IPS-11a (cell line): Measurements from ENCODE around the gene CDH18.
A peak's percentile ranks its signal among the peaks of the same experiment; 100 is the strongest.

Experiments used
- H3K4me3 ChIP-seq: one replicate; pipeline ENCODE4 v1.5.1; 2013; ENCODE audit warnings: low read depth, low read length, control low read depth

Gene CDH18, protein sequence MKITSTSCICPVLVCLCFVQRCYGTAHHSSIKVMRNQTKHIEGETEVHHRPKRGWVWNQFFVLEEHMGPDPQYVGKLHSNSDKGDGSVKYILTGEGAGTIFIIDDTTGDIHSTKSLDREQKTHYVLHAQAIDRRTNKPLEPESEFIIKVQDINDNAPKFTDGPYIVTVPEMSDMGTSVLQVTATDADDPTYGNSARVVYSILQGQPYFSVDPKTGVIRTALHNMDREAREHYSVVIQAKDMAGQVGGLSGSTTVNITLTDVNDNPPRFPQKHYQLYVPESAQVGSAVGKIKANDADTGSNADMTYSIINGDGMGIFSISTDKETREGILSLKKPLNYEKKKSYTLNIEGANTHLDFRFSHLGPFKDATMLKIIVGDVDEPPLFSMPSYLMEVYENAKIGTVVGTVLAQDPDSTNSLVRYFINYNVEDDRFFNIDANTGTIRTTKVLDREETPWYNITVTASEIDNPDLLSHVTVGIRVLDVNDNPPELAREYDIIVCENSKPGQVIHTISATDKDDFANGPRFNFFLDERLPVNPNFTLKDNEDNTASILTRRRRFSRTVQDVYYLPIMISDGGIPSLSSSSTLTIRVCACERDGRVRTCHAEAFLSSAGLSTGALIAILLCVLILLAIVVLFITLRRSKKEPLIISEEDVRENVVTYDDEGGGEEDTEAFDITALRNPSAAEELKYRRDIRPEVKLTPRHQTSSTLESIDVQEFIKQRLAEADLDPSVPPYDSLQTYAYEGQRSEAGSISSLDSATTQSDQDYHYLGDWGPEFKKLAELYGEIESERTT

DNA sequence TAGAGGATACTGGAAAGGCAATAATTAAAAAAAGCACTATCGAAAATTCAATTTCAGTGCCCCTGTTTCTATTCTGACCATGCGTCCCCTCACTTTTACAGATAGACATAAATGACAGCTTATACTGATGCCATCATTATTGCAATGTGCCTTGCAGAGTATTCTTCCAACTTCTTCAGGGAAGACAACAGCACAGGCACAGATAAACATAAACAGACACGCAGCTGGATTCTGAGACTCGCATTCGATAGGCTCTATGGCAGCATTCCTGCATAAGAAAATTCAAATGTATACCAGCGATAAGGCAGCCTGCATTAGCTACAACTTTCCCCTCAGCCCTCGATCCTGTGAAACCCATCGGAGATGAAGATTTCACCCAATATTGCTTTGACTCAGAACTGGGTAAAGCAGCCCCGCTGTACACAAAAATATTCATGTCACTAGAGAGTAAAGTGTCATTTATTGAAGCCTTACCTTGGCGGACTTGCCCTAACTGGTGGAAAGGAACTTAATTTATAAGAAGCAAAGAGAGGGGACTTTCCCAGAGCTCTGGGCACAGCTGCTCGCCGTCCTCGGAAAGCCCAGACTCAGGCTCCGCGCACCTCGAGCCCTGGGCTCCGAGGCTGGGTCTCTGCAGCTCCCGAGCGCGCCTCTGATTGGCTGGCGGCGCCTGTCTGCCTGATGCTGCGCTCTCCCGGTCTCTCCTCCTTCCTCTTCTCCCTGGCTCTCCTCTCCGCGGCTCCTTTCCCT lies at the start of gene CDH18:
Gene CDH18 (minus strand): TSS at position 589 of the 750 bp plus-strand sequence. CDS start 149,214 bp downstream, outside the sequence.
- peak within 1 kb of the TSS; percentile 24 for H3K4me3 ChIP-seq

DNA sequence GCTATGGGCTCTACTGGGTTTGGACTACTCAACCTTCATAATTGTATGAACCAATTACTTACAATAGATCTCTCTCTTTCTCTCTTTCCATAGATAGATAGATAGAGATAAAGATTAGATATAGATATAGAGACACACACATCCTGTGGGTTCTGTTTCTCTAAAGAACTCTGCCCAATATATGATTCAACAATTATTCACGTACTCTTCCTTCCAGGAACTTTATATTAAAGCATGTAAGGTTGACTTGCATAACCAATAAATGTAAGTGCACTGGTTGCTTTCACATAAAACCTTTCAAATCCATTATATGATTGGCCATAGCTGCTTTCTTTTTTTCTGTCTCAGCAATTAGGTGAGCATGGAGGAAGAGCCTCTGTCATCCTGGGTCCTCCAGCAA lies 46.7 kb upstream of the CDH18 start:
- H3K4me3 ChIP-seq: no peak overlapping the region

DNA sequence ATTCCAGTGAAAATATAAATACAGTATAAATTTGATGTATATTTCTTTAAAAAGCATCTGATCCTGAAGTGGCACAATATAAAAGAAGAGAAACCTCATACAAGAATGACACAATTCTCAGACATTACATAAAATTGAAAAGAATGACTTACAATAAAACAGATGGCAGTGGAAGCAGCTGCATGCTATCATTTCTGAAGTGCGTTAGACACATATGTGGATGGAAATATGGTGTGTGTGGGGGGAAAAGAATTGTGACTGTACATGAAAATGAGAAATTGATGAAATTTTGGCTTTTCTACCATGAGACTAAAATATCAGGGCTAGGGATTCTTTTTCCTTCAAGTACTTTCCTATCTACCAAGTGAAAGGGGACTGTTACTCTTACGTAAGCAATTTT lies 45.9 kb upstream of the CDH18 start:
- H3K4me3 ChIP-seq: no peak overlapping the region

DNA sequence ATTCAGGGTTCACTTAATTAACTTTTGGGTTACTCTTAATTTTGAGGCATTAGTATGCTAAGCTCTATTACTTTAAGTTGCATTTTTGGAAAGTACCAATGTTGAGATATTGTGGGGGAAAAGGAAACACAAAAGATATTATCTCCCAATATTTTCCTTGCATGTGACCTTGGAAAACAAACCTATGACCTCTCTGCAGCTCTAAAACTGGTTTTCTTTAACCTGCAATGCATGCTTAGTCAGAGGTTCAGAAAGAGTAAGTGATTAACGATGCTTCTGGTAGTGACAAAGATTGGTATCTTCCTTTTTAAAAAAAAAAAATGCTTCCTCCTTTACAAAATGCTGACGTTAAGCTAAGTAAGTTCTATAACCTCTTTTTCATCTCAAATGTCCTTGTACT lies 44.9 kb upstream of the CDH18 start:
- H3K4me3 ChIP-seq: no peak overlapping the region

DNA sequence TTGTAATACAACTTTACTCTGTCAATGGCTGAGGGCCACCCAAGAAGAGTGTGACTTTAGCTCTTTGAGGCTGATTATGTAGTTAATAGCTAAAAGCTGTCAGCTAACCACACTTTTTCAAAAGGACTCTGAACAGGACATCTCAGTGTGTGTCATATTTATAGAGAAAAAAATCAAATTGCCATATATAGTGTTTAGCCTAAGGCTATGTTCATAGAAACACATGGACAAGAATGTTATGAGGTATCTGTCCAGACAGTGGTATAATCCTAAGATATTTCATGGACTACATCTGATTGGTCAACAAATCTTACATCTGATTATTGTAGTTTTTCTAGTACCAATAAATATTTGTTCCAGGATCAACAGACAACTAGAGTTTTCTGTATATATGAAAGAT lies 42.1 kb upstream of the CDH18 start:
- H3K4me3 ChIP-seq: no peak overlapping the region

DNA sequence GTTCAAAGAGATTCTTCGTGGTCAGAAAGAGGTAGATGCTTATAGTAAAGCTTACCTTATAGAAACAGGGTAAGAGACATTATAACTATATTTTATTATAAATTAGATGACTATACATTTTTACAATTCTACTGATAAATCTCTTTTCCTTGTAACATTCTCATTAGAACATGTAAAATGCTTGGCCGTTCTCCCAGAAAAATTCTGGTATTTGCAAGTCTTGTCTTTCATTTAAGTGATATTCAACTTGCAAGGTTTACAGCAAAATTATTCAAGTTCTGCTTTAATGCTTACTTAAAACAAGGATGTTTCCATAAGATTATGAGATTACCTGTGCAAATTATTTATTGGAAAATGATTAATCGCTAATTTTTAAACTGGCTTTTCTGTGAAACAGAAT lies 41.3 kb upstream of the CDH18 start:
- H3K4me3 ChIP-seq: no peak overlapping the region

DNA sequence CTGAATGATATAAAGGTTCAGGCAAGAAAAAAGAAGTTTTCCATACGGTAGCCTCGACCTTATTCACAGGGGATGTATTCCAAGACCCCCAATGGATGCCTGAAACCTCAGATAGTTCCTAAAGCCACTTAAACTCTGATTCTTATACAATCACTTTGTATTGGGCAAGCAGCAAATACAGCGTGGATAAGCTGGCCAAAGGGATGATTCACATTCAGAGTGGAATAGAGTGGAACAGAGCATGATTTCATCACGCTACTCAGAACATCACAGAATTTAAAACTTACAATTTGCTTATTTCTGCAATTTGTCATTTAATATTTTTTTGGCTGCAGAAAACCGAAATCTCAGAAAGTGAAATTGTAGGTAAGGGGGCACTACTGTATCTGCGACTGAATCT lies 40.5 kb upstream of the CDH18 start:
- H3K4me3 ChIP-seq: no peak overlapping the region

DNA sequence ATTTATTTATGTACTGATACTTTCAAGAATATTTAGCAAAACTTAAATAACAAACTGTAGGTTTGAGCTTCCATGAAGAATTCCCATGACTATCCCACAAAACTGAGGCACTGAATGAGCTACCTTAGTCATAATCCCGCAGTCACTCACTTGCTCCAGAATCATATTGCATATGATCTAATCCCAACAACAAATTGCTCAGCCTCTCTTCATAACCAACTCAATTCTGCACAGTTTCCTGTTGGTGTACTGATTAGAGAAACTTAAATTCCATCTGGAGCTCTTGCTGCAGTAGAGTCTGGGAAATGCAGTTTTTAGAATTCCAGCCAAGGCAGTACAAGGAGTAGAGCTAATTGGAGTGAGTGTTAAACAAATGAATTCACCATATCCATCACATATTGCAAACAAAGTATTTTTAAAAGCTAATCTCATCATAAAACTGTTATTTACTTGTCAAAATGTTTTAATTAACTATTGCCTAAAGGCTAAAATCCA lies 35.7 kb upstream of the CDH18 start:
- H3K4me3 ChIP-seq: no peak overlapping the region

DNA sequence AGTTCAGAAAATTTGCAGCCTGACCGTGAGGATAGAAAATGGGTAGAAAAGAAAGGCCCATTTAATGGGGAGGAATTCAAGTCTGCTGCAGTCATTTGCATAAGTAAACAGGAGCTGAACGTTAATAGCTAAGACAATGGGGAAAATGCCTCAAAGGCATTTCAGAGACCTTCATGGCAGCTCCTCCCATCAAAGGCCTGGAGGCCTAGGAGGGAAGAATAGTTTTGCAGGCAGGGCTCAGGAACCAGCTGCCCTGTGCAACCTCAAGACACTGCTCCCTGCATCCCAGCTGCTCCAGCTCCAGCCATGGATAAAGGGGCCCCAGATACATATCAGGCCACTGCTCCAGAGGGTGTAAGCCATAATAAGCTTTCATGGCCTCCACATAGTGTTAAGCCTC lies 32.2 kb upstream of the CDH18 start:
- no peak overlapping the region for H3K4me3 ChIP-seq

DNA sequence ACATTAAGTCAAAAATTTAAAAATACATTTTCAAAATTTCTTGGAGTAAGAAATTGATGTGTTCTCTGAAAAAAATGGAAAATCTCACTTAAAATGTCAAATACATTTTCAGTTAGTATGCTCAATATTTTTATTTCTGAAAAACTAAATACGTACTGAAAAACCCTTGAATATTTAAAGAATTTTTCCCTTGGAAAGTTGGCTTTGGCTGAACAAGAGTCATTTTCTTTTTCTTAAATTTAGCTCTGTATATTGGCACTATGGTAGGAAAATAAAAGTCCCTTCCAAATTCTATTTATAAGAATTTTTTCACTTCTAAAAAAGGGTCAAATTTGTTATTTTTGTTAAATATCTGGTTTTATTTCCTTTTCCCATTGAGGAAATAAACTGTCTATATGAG lies 29.0 kb upstream of the CDH18 start:
- no peak overlapping the region for H3K4me3 ChIP-seq

DNA sequence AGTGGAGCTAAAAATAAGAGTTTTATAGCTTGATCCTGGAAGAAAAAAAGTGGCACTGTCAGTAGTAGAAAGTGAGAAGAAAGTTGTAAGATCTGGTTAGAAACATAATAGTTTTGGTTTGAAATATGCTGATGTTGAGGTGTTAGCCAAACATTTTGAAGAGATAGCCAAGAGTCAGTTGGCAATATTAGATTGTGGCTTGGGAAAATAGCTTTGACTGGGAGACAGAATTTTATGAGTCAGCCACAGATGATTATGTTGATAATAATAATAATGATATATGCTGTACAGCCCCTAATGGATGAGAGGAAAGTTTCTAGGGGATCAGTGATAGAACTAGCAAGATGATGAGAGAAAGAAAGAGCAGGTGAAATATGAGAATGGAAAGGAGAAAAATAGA lies 12.4 kb upstream of the CDH18 start:
- no peak overlapping the region for H3K4me3 ChIP-seq

DNA sequence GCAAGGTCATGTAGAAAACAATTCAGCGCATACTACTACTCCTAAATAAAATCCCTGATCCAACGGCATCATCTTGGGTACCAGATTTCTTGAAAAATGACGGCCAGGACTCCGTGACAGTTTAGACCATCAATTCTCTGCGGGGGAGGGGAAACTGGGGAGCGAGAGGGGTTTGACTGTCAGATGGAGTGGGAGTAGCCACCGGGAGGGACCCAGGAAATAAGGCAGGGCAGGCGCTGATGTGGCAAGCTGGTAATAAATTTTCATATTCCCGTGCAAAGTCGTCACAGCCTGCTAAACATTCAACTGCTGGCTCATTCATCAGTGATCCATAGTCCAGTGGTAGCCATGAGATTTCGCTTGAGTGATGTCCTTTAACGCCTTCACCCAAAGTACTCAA lies 457 bp upstream of the CDH18 start:
- H3K4me3 ChIP-seq: peak overlapping the region; percentile 24

DNA sequence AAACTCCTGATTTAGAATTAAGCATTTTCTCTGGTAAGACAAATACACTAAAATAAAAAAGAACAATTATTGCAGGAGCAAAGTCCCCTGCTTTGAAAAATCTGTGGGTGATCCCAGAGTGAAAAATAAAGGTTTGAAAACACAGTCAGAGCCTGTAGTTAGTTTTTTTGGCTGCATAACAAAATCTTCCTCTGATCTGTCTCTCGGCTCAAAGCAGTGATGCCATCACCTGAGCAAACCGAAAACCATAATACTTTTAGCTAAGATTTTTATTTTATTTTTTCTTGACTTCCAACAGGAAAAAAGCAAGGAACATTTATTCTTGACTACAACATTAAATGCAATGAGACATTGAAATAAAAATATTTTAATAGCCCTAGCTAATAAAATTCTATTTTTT lies 1.2 kb downstream of the CDH18 start:
- H3K4me3 ChIP-seq: no peak overlapping the region

DNA sequence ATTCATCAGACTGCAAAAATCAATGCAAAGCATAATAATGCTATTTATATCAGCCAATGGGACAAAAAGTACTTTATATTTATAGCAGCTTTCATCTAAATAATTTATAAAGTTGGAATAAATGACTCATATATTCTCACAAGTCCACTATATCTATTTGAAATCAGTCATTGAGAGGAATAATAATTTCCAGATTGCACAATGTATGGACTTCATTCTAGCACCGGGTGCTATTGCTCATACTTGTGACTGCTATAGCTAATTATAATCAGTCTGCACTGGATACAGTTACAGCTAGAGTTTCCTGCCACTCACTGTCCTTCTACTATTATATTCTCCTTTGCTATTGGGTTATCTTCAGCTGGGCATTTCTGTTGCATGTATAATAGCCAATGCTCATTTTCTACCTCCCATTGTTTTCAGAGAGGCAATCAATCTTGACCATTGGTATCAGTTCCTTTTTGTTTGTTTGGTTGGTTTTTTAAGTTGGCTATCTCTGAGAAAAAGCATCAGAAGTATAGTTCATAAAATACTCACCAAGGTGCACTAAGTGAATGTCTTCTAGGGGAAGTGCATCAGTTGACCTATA lies 1.9 kb downstream of the CDH18 start:
- H3K4me3 ChIP-seq: no peak overlapping the region

DNA sequence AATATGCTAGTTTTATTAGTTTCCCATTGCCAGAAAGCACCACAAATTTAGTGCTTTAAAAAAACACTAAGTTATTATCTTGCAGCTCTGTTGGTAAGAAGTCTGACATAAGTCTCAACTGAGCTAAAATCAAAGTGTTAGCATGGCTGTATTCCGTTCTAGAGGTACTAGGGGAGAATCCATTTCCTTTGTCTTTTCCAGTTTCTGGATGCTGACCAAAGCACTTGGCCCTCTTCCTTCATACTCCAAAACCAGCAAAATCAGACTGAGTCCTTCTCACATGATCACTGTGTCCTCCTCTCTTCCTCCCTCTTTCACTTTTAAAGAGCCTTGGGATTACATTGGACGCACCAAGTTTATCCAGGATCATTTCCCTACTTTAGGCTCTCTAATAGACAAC lies 9.5 kb downstream of the CDH18 start:
- H3K4me3 ChIP-seq: no peak overlapping the region

DNA sequence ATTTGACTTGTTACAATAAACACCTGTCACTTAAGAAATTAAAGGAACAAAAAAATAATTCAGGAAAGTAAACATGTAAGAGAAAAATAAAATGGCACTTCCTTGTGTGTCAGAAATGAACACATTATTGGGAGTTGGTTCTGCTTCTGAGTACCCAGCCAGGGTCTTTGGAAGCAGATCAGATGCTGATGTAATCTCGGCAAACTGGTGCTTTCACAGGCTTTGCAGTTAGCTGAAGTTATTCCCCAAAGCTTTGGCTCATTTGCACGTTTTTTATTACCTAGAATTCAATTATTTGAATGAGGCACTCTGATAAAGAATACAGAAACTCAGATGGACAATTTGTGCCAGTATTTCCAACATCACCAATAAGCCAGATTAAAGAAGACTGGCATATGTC lies 10.9 kb downstream of the CDH18 start:
- no peak overlapping the region for H3K4me3 ChIP-seq

DNA sequence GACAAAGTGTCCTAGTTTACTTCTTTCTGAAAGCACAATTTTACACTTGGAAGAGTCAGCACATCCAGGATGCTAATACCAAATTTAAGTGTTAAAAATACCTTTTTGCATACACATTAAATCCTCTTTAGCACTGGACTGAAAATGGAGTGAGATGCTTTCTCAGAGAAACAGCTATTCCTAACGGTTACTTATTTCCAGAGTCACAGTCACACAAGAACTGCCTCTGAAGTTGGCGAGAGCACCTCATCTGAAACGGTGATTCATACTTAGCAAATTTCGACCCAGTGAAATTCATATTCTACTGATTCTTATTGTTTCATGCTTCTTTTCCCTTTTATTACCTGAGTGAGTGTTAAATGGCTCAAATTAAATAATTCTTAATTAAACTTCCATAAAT lies 12.2 kb downstream of the CDH18 start:
- H3K4me3 ChIP-seq: no peak overlapping the region

DNA sequence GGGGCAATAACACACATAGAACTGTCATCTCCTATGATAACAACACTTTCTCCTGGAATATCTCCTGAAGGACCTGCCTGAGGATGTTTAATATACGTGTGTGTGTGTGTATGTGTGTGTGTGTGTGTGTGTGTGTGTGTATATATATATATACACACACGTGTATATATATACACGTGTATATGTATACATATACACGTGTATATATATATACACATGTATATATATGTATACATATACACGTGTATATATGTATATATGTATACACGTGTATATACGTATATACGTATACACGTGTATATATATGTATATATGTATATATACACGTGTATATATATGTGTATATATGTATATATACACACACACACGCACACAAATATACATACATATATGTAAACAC lies 27.5 kb downstream of the CDH18 start:
- no peak overlapping the region for H3K4me3 ChIP-seq

DNA sequence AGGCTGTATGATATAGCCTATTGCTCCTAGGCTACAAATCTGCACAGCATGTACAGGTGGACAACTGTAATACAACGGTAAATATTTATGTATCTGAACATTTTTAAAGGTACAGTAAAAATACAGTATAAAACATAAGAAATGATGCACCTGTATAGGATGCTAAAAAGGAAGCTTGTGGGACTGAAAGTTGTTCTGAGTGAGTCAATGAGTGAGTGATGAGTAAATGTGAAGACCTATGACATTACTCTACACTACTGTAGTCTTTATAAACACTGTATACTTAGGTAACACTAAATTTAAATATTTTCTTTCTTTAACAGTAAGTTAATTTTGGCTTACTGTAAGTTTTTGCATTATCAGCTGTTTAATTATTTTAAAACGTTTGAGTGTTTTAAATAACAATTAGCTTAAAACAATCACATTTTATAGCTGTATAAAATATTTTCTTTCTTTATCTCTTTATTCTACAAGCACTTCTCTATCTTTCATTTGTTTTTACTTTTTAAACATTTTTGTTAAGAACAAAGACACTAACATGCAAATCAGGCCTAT lies 28.1 kb downstream of the CDH18 start:
- H3K4me3 ChIP-seq: no peak overlapping the region

DNA sequence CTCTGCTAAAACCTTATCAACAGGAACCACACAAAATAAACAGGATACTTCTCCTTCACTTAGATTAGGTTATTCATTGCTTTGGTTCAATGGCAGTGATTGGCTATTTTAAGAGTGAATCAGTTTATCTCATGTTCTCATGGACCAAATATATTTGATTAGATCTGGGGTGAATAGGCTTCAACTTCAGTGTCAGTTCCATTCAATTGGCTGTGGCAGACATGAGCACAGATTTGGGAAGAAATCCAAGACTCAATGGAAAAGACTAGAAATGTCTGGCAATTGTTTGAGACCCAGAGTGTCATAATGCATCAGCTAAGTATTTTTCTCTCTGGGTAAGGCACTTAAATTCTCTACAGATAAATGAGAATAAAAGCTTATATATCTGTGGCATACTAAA lies 37.1 kb downstream of the CDH18 start:
- H3K4me3 ChIP-seq: no peak overlapping the region

DNA sequence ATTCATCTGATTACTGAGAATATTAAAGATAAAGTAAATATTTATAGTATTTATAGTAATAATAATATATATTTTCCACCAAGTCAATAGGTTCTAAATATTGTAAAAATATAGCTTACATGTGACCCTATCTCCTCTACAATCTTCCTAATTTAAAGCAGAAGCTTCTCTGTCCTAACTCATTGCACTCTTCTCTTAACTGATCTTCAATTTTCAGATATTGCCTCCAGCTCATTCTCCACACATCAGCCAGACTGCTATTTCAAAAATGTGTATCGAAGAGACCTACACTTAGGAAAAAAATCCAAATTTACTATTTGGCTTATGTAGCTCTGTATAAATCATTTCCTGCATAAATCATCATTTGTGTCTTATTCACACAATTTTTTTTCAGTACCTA lies 47.8 kb downstream of the CDH18 start:
- H3K4me3 ChIP-seq: no peak overlapping the region
